MG63 (cell line): ENCODE results near the gene NANOGP8. TPM values are rescaled to one million over a fixed set of nuclear protein-coding genes. Genes with fewer than 3 reads are reported as not detected.
"Not testable (repeated sequence)": the region's sequence is repeated elsewhere in the genome, so short reads cannot be mapped to it uniquely, and the experiment has no call there.

ENCODE experiments used
- DNase-seq: peaks from one replicate; pipeline ENCODE4 v3.0.0-alpha.2; 2020
- H3K27me3 ChIP-seq: fragments of 250-450 bp; sonication (Bioruptor Pico); 2 replicates; pipeline ENCODE4 v1.5.1; 2020; ENCODE audit warnings: mild to moderate bottlenecking, moderate library complexity
- H3K36me3 ChIP-seq: fragments of 250-450 bp; sonication (Bioruptor Pico); 2 replicates; pipeline ENCODE4 v1.5.1; 2020; ENCODE audit warnings: mild to moderate bottlenecking, moderate library complexity
- H3K4me3 ChIP-seq: fragments of 250-450 bp; sonication (Bioruptor Pico); 2 replicates; pipeline ENCODE4 v1.5.1; 2020; ENCODE audit warnings: mild to moderate bottlenecking, moderate library complexity
- H3K9me3 ChIP-seq: fragments of 250-450 bp; sonication (Bioruptor Pico); 2 replicates; pipeline ENCODE4 v1.5.1; 2020; ENCODE audit warnings: mild to moderate bottlenecking, moderate library complexity
- total RNA-seq: library from RNA; depleted of rRNA; stranded (reverse); fragments of >200 nt; shearing (Covaris generic); gene quantifications from 2 replicates; pipeline ENCODE4 v1.2.3, GENCODE V29; 2014; ENCODE audit warnings: low replicate concordance

The NANOGP8 gene
- total RNA-seq, 1 experiment from 2014 or later: not detected

- Histone ChIP-seq H3K27me3 (no peaks in the 10 kb centered on the region), H3K9me3 (no peaks in the 10 kb centered on the region), H3K4me3 (no peak overlapping the region), H3K36me3 (no peaks in the 10 kb centered on the region)
- DNase-seq: peak; percentile 42
These were observed 22.0 kb upstream of the NANOGP8 start for GRCh38 chr15:35107122-35107521.

GRCh38 chr15:35104526-35105147 is 19.5 kb upstream of the NANOGP8 start:
- DNase-seq: no peak
- Histone ChIP-seq H3K27me3 (no peaks in the 10 kb centered on the region), H3K36me3 (no peaks in the 10 kb centered on the region), H3K9me3 (no peaks in the 10 kb centered on the region), H3K4me3 (no peak overlapping the region)

- Histone ChIP-seq H3K9me3 (no peaks in the 10 kb centered on the region), H3K36me3 (no peaks in the 10 kb centered on the region), H3K27me3 (no peaks in the 10 kb centered on the region), H3K4me3 (no peak overlapping the region)
- no peak for DNase-seq
These were observed 17.1 kb upstream of the NANOGP8 start for GRCh38 chr15:35102186-35102585.

- DNase-seq: no peak
- Histone ChIP-seq H3K9me3 (no peaks in the 10 kb centered on the region), H3K4me3 (no peak overlapping the region), H3K36me3 (no peaks in the 10 kb centered on the region), H3K27me3 (no peaks in the 10 kb centered on the region)
These were observed 16.2 kb upstream of the NANOGP8 start for GRCh38 chr15:35101335-35101734.

- no peak for DNase-seq
- no peaks in the 10 kb centered on the region for H3K27me3 ChIP-seq
- no peaks in the 10 kb centered on the region for H3K9me3 ChIP-seq
- H3K4me3 ChIP-seq: no peak overlapping the region
- no peaks in the 10 kb centered on the region for H3K36me3 ChIP-seq
These were observed 13.6 kb upstream of the NANOGP8 start for GRCh38 chr15:35098737-35099136.

GRCh38 chr15:35095941-35096340 is 10.8 kb upstream of the NANOGP8 start:
- H3K36me3 ChIP-seq: no peaks in the 10 kb centered on the region
- H3K4me3 ChIP-seq: no peak overlapping the region
- no peaks in the 10 kb centered on the region for H3K27me3 ChIP-seq
- no peak for DNase-seq
- H3K9me3 ChIP-seq: no peaks in the 10 kb centered on the region

- no peaks in the 10 kb centered on the region for H3K27me3 ChIP-seq
- no peaks in the 10 kb centered on the region for H3K36me3 ChIP-seq
- no peak overlapping the region for H3K4me3 ChIP-seq
- DNase-seq: no peak
- H3K9me3 ChIP-seq: no peaks in the 10 kb centered on the region
These were observed 7.8 kb upstream of the NANOGP8 start for GRCh38 chr15:35092846-35093245.

GRCh38 chr15:35092311-35092710 is 7.2 kb upstream of the NANOGP8 start:
- H3K27me3 ChIP-seq: no peaks in the 10 kb centered on the region
- no peak for DNase-seq
- no peaks in the 10 kb centered on the region for H3K36me3 ChIP-seq
- no peaks in the 10 kb centered on the region for H3K9me3 ChIP-seq
- no peak overlapping the region for H3K4me3 ChIP-seq

- Histone ChIP-seq H3K9me3 (no peaks in the 10 kb centered on the region), H3K4me3 (no peak overlapping the region)
- no peak for DNase-seq
These were observed 5.2 kb upstream of the NANOGP8 start for GRCh38 chr15:35090104-35090807.

GRCh38 chr15:35089551-35089950 is 4.5 kb upstream of the NANOGP8 start:
- no peaks in the 10 kb centered on the region for H3K9me3 ChIP-seq
- no peak for DNase-seq
- no peak overlapping the region for H3K4me3 ChIP-seq
- H3K27me3 ChIP-seq: no peaks in the 10 kb centered on the region
- H3K36me3 ChIP-seq: no peaks in the 10 kb centered on the region

More at GRCh38 chr15:35090104-35090807, 5.2 kb upstream of the NANOGP8 start:
- H3K36me3 ChIP-seq: no peaks in the 10 kb centered on the region
- H3K27me3 ChIP-seq: no peaks in the 10 kb centered on the region

GRCh38 chr15:35088329-35088728 is 3.2 kb upstream of the NANOGP8 start:
- Histone ChIP-seq H3K9me3 (no peaks in the 10 kb centered on the region), H3K27me3 (no peaks in the 10 kb centered on the region), H3K4me3 (no peak overlapping the region), H3K36me3 (no peaks in the 10 kb centered on the region)
- no peak for DNase-seq

GRCh38 chr15:35087759-35088158 is 2.7 kb upstream of the NANOGP8 start:
- H3K4me3 ChIP-seq: no peak overlapping the region
- H3K27me3 ChIP-seq: no peaks in the 10 kb centered on the region
- no peaks in the 10 kb centered on the region for H3K36me3 ChIP-seq
- H3K9me3 ChIP-seq: no peaks in the 10 kb centered on the region
- DNase-seq: no peak

- not testable (repeated sequence) for H3K27me3 ChIP-seq, H3K4me3 ChIP-seq, H3K9me3 ChIP-seq, H3K36me3 ChIP-seq, DNase-seq
These were observed 2.4 kb downstream of the NANOGP8 start for GRCh38 chr15:35082371-35083348.

- not testable (repeated sequence) for H3K27me3 ChIP-seq, H3K36me3 ChIP-seq, H3K9me3 ChIP-seq, H3K4me3 ChIP-seq, DNase-seq
These were observed 3.3 kb downstream of the NANOGP8 start for GRCh38 chr15:35081626-35082365.

- H3K4me3 ChIP-seq: no peak overlapping the region
- H3K36me3 ChIP-seq: no peaks in the 10 kb centered on the region
- no peaks in the 10 kb centered on the region for H3K27me3 ChIP-seq
- no peak for DNase-seq
- H3K9me3 ChIP-seq: no peaks in the 10 kb centered on the region
These were observed 4.9 kb downstream of the NANOGP8 start for GRCh38 chr15:35080226-35080625.

- Histone ChIP-seq H3K27me3 (no peaks in the 10 kb centered on the region), H3K36me3 (no peaks in the 10 kb centered on the region), H3K4me3 (no peak overlapping the region), H3K9me3 (no peaks in the 10 kb centered on the region)
- DNase-seq: peak; percentile 24
These were observed 6.7 kb downstream of the NANOGP8 start for GRCh38 chr15:35078221-35078915.
